NCI-H2107 treated with DMSO at 0.1 percent for 48 hours (cell line): ENCODE measurements around the gene SIM2.

ENCODE experiments used
- DNase-seq: peaks from one replicate; lab custom pipeline; 2025; ENCODE audit not compliant: unreplicated experiment; lab: John Stamatoyannopoulos, UW

Gene SIM2

GRCh38 chr21:36700295-36700970 lies 1.5 kb downstream of the SIM2 start:
- DNase-seq = no peak

GRCh38 chr21:36700971-36701755 lies 2.2 kb downstream of the SIM2 start:
- no peak for DNase-seq

GRCh38 chr21:36701756-36702621 lies 3.1 kb downstream of the SIM2 start:
- no peak for DNase-seq

DNA sequence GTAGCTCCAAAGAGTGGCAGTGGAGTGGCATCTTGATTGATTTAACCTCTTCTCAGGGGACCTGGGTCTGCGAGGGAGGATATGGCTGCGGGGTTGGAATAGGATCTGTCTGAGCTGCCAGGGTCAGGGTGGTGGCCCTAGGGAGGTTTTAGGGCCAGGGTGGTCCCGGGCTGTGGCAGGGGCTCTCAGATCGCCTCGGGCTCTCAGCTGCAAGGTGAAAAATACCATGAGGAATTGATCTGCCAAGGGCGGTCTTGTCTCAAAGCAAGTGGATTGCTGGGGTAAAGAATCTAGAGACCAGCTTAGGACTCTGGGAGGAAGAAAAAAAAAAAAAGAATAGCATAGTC lies 3.7 kb downstream of the SIM2 start:
- no peak for DNase-seq

- no peak for DNase-seq
These were observed 4.2 kb downstream of the SIM2 start for GRCh38 chr21:36703123-36703522.

- DNase-seq = no peak
These were observed 4.8 kb downstream of the SIM2 start for GRCh38 chr21:36703626-36704280.

- DNase-seq = no peak
These were observed 5.5 kb downstream of the SIM2 start for GRCh38 chr21:36704281-36704957.

GRCh38 chr21:36704958-36705678 lies 6.2 kb downstream of the SIM2 start:
- no peak for DNase-seq

GRCh38 chr21:36705679-36706481 lies 7.0 kb downstream of the SIM2 start:
- no peak for DNase-seq

GRCh38 chr21:36706482-36706852 lies 7.6 kb downstream of the SIM2 start:
- no peak for DNase-seq

DNA sequence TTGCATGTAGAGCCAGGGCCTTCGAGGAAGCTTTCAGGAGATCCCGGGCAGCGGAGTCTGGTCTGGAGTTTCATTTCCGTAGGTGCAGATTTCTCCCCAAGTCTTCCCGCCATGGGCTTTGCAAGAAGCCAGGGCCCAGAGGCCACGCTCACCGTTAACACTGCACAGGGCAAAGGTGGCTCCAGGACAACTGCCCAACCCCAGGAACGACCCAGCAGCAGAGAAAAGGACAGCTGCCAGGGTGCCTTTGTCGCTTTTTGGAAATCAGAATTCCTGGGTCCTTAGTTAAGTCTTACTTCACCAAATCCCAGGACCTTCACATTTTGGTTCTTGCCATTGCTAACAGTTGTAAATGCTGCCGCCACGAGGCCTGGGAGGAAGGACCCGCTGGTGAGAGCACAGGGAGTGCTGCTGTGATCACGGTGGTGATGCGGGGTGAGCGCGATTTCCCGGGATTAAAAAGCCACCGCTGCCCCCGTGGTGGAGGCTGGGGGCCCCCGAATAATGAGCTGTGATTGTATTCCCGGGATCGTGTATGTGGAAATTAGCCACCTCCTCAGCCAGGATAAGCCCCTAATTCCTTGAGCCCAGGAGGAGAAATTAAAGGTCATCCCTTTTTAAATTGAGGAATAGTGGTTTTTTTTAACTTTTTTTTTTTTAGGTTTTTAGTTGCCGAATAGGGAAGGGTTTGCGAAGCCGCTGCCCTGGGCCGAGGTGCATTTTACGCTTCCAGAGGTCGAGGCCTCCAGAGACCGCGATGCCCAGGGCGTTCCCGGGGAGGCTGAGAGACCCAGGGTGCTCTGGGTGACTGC lies 8.2 kb downstream of the SIM2 start:
- no peak for DNase-seq

- DNase-seq = no peak
These were observed 8.9 kb downstream of the SIM2 start for GRCh38 chr21:36707763-36708285.

DNA sequence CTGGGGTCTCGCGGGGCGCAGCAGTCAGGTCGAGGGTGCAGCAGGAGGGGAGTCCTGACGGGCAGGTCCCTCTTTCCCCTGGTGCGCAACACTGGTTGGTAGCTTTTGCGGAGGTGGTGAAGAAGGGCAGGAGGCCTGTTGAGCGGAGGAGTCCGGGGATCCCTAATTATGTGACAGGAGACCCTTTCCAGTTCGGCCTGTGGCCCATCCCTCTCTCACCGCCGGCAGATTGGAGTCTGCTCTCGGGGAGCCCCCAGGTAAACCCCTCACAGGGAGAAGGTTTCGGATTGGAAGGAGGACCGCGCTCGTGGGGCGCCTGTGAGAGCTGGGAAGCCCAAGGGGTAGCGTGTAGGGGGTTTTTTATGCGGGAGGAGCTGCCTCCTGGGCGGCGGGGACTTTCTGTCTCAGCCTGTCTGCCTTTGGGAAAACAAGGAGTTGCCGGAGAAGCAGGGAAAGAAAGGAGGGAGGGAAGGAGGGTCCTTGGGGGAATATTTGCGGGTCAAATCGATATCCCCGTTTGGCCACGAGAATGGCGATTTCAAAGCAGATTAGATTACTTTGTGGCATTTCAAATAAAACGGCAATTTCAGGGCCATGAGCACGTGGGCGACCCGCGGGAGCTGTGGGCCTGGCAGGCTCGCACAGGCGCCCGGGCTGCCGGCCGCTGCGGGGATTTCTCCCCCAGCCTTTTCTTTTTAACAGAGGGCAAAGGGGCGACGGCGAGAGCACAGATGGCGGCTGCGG lies 9.5 kb downstream of the SIM2 start:
- no peak for DNase-seq

DNA sequence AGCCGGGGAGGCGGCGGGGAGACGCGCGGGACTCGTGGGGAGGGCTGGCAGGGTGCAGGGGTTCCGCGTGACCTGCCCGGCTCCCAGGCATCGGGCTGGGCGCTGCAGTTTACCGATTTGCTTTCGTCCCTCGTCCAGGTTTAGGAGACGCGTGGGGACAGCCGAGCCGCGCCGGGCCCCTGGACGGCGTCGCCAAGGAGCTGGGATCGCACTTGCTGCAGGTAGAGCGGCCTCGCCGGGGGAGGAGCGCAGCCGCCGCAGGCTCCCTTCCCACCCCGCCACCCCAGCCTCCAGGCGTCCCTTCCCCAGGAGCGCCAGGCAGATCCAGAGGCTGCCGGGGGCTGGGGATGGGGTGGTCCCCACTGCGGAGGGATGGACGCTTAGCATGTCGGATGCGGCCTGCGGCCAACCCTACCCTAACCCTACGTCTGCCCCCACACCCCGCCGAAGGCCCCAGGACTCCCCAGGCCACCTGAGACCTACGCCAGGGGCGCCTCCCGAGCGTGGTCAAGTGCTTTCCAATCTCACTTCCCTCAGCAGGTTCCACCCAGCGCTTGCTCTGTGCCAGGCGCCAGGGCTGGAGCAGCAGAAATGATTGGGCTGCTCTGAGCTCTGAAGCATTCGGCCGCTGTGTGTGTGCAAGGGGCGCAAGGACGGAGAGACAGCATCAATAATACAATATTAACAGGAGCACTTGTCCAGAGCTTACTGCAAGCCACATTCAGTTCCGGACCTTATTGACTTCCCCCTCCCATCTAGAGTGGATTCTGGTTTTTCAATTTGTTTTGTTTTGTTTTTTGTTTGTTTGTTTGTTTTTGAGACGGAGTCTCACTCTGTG lies 10.3 kb downstream of the SIM2 start:
- DNase-seq = no peak

DNA sequence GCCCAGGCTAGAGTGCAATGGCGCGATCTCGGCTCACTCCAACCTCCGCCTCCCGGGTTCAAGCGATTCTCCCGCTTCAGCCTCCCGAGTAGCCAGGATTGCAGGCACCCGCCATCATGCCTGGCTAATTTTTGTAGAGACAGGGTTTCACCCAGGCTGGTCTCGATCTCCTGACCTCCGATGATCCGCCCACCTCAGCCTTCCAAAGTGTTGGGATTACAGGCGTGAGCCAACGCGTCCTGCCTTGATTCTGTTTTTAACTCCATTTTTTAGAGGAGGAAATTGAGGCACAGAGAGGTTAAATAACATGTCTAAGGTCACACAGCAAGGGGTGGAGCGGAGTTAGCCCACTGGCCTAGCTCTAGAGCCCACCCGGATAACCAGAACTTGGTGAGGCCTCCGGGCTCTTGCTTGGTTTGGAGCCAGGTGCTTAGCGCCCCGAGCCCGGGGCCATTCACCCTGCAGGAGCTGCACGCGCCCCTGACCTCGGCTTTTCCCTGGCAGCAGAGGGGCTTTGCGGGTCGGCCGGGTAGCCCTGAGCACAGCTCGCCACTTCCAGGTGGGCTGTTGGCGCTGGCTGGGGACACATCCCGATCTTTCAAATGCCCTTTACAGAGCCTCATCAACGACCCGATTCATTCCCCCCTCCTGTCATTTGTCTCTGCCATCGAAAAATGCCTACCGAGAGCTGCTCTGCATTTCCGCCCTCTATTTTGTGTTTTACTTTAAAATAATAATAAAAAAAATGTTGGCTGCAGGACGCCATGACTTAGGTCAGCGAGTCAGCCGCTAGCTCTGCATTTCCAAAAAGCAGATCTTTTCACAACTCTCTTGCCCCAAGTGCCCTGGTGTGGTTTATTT lies 11.2 kb downstream of the SIM2 start:
- DNase-seq = no peak

GRCh38 chr21:36710729-36711048 lies 11.8 kb downstream of the SIM2 start:
- no peak for DNase-seq
